Measurements from ENCODE around the gene GADD45GIP1.
"Not testable (repeated sequence)": the region's sequence is repeated elsewhere in the genome, so short reads cannot be mapped to it uniquely, and the experiment has no call there.

GADD45GIP1 gene

GRCh38 chr19:12987190-12987589 lies 30.2 kb upstream of the GADD45GIP1 start:
- DNase-seq, result no peak

DNA sequence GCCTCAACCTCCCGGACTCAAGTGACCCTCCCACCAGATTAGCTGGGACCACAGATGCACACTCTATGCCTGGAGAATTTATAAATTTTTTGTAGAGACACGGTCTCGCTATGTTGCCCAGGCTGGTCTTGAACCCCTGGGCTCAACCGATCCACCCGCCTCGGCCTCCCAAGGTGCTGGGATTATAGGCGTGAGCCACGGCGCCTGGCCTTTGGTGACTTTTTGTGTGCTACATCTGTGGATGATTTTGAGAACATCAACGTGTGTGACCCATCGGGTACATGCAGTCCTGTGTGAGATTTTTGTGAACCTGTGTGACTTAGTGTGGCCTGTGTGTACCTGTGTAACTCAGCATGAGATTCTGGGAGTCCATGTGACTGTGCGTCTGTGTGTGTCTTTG lies 29.7 kb upstream of the GADD45GIP1 start:
- DNase-seq, result no peak

- peak; percentile 36 for DNase-seq
These were observed 28.2 kb upstream of the GADD45GIP1 start for GRCh38 chr19:12985049-12985776.

- DNase-seq, result no peak
These were observed 27.6 kb upstream of the GADD45GIP1 start for GRCh38 chr19:12984683-12985048.

DNA sequence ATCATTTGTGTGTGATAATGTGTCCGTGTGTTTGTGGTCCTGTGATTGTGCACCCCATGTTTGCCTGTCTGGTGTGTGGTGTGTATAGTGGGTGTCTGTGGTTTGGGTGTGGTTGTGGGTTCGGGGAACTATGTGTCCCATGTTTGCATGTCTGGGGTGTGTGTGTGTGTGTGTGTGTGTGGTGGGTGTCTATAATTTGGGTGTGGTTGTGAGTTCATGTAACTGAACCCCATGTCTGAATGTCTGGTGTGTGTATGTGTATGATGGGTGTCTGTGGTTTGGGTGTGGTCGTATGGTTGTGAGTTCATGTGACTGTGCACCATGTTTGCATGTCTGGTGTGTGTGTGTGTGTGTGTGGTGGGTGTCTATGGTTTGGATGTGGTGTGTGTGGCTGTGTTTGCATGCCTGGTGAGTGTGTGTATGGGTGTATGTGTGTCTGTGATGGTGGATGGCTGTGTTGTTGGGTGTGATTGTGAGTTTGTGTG lies 27.2 kb upstream of the GADD45GIP1 start:
- DNase-seq, result no peak

GRCh38 chr19:12983542-12984142 lies 26.6 kb upstream of the GADD45GIP1 start:
- peak; percentile 86 for DNase-seq

- DNase-seq, result no peak
These were observed 26.1 kb upstream of the GADD45GIP1 start for GRCh38 chr19:12983091-12983490.

DNA sequence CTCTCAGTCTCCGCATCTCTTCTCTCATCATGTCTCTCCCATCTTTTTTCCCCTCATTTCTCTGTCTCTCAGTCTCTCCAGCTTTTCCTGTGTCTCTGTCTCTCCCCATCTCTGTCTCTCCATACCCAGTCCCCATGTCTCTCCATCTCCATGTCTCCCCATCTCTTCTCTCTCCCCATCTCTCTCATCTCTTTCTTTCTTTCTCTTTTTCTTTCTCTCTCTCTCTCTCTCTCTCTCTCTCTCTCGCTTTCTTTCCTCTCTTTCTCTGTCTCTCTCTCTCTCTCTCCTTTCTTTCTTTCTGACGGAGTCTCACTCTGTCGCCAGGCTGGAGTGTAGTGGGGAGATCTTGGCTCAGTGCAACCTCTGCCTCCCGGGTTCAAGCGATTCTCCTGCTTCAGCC lies 25.6 kb upstream of the GADD45GIP1 start:
- no peak for DNase-seq

- no peak for DNase-seq
These were observed 23.0 kb upstream of the GADD45GIP1 start for GRCh38 chr19:12979974-12980373.

DNA sequence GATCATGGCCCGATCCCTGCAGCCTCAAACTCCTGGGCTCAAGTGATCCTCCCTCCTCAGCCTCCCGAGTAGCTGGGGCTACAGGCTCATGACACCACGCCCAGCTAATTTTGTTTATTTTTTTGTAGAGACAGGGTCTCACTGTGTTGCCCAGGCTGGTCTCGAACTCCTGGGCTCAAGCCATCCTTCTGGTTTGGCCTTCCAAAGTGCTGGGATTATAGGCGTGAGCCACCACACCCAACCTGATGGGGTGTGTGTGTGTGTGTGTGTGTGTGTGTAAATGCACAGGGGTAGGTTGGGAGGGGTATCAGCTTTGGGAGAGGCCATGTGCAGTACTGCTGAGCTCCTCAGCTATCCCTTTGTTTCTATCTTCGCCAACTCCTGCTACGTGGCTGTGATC lies 19.1 kb upstream of the GADD45GIP1 start:
- DNase-seq, result not testable (repeated sequence)

GRCh38 chr19:12975221-12975741 lies 18.3 kb upstream of the GADD45GIP1 start:
- no peak for DNase-seq

DNA sequence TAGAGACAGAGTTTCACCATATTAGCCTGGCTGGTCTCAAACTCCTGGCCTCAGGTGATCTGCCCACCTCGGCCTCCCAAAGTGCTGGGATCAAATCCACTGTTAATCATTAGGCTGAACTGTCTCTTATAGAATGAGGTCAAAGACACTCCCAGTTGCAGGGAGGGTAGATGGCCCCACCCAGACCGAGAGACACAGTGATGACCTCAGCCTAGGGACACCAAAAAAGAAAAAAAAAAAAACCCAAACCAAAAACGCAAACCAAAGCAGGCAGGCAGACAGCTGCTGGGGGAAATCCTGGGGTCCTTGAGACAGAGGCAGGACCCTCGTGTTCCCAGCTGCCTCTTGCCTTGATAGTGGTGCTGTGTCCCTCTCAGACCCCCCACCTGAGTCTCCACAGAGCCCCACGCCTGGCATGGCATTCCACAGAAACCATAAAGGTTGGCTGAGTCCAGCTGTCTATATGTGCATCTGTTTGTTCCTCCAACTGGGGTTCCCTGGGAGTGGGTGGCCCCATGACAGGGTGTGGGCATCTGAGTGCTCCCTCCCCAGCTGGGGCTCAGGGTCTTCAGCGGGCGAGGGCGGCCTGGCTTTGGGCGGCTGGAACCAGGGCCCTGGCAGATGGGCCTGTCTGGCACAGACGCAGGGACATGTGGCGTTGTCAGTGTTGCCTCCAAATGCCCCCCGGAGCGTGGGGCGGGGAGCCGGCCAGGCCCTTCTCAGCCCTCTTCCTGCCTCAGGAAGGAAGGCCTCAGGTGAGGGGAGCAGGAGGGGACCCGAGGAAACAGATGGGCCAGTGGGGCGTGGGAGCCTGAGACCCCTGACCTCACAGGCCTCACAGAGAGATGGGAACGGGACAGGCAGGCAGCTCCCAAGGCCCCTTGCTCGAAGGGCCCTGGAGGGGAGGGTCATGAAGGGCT lies 17.5 kb upstream of the GADD45GIP1 start:
- no peak for DNase-seq

GRCh38 chr19:12973236-12973635 lies 16.2 kb upstream of the GADD45GIP1 start:
- no peak for DNase-seq

GRCh38 chr19:12970070-12970820 lies 13.2 kb upstream of the GADD45GIP1 start:
- DNase-seq, result no peak

GRCh38 chr19:12969292-12969988 lies 12.4 kb upstream of the GADD45GIP1 start, which contains the start of gene DAND5:
DAND5 (plus strand) TSS chr19:12969576; CDS start chr19:12969661, 85 bp downstream.
- no peak for DNase-seq

- no peak for DNase-seq
These were observed 10.9 kb upstream of the GADD45GIP1 start for GRCh38 chr19:12967907-12968306.

DNA sequence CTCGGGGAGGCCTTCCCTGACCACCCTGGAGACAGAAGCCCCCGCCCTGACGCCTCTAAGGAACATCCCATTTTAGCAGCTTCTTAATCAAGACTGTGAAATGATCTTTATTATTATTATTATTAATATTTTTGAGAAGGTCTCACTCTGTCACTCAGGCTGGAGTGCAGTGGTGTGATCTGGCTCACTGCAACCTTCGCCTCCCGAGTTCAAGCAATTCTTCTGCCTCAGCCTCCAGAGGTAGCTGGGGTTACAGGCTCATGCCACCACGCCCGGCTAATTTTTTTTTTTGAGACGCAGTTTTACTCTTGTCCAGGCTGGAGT lies 8.8 kb upstream of the GADD45GIP1 start:
- no peak for DNase-seq

DNA sequence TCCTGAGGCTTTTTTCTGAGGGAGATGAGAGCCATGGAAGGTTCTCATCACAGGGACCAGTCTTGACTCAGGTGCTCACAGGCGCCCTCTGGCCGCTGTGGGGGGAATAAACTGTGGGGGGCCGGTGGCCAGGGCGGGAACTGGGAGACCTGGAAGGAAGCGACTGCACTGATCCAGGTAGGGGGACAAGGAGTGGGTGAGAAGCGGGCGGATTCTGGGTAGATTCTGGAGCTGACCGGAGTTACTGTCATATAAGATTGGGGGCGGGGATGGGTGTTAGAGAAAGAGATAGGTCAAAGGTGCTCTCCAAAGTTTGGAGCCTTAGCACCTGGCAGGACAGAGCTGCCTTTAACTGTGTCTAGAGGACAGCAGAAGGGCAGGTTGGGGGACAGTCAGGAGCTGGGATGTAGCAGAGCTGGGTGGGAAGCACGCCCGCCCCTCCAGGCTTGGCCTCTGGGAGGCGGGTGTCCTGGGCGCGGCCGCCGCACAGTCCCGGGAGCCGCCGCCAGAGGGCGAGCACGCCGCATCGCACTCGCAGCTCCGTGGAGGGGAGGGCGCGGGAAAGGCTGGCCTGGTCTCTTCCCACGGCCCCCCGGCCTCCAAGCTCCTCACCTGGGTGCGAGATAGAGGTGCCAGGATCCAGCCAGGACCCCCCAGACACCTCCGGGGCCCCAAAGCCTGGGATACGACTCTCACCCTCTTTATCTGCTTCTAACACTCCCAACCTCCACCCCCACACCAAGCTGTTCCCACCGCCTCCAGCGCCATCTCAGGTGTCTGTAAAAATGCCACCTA lies 8.2 kb upstream of the GADD45GIP1 start:
- peak; percentile 91 for DNase-seq

- DNase-seq, result no peak
These were observed 2.5 kb upstream of the GADD45GIP1 start for GRCh38 chr19:12959481-12959880.

DNA sequence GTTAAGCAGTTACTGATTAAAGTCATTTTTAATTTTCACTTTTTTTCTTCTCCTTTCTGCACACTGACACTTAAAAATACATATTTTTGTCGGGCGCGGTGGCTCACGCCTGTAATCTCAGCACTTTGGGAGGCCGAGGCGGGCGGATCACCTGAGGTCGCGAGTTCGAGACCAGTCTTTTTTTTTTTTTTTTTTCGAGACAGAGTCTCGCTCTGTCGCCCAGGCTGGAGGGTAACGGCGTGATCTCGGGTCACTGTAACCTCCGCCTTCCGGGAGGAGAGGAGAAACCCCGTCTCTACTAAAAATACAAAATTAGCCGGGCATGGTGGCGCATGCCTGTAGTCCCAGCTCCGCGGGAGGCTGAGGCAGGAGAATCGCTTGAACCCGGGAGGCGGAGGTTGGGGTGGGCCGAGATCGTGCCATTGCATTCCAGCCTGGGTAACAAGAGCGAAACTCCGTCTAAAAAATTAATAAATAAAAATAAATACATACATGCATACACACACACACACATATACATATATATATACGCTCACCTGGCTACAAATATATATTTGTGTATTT lies 448 bp upstream of the GADD45GIP1 start:
- peak; percentile 48 for DNase-seq

- no peak for DNase-seq
These were observed 1.0 kb downstream of the GADD45GIP1 start for GRCh38 chr19:12955996-12956395.
